Measurements from ENCODE around the gene NCR1.

- no peak for TF ChIP-seq TEAD4 (IDR thresholded peaks at IDR 0.05)
- TF ChIP-seq YY1 (IDR thresholded peaks at IDR 0.05; ENCODE audit: low read depth), result no peak
- TF ChIP-seq ZBTB7A (IDR thresholded peaks at IDR 0.05; ENCODE audit: low read depth), result no peak
Observed at GRCh38 chr19:54902061-54902460, 3.9 kb upstream of the NCR1 start.

Data from Ishikawa (cell line).